ENCODE results near the gene SPOCD1. TPM values are rescaled to one million over a fixed set of nuclear protein-coding genes. Genes with fewer than 3 reads are reported as not detected.

SPOCD1 gene
- polyA plus RNA-seq, 3 donors, result not detected

DNA sequence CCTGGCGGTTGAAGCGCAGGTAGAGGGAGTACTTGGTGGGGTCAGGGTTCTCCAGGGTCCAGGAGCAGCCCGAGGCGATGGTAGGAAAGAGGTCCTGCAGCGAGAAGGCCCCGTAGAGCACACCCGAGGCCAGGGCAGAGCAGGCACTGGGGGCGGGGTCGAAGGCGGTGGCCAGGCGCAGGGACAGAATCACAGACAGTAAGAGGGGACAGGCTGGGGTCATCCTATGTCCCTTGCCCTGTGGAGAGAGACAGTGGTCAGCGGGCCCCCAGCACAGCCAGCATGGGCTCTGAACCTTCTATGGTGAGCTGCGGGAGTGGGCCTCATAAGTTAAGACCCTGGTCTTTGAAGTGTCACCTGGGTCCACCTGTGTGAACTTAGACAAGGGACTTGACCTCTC is 59.2 kb downstream of the SPOCD1 start:
- peaks cover 36 to 50% (median 38%) of the 10 kb centered on the region in 3 donors for H3K27me3 Mint-ChIP-seq (ENCODE audit: low read depth in 3 of 3)
- no peaks in the 10 kb centered on the region for H3K36me3 ChIP-seq (replicated peaks in 1 of 2; ENCODE audit: control insufficient read depth in 1 of 2, insufficient read depth in 2 of 2, low read length in 2 of 2)
- intact Hi-C loops (cut with micrococcal nuclease), result no loop called here
- H3K36me3 Mint-ChIP-seq, result peaks cover 2 to 5% of the 10 kb centered on the region in 2 donors
- H3K27me3 ChIP-seq (ENCODE audit: control insufficient read depth in 2 of 2, insufficient read depth in 2 of 2, low read length in 2 of 2), result peaks cover 14 to 33% of the 10 kb centered on the region in 2 donors
- H3K4me3 Mint-ChIP-seq, result no peak overlapping the region
- no peak overlapping the region for H2AFZ ChIP-seq (ENCODE audit: insufficient read depth, low read depth, low read length, poor library complexity, severe bottlenecking)
- H3K4me1 ChIP-seq (ENCODE audit: control insufficient read depth in 1 of 2, insufficient read depth in 2 of 2, low read length in 2 of 2), result peaks cover 9 to 13% of the 10 kb centered on the region in 2 donors
- no peak overlapping the region for H3K4me3 ChIP-seq (replicated peaks in 1 of 3; ENCODE audit: low read depth in 2 of 3, low read length in 3 of 3)
- no peak overlapping the region for H3K9ac ChIP-seq (ENCODE audit: insufficient read depth, low read length, poor library complexity, severe bottlenecking)
- H3K27ac Mint-ChIP-seq, result no peak overlapping the region
- H3K4me1 Mint-ChIP-seq, result peaks cover 9% of the 10 kb centered on the region
- H3K4me2 ChIP-seq (replicated peaks; ENCODE audit: extremely low read depth, low read length, poor library complexity, severe bottlenecking), result no peak overlapping the region
- H4K20me1 ChIP-seq (ENCODE audit: insufficient read depth, low read length), result no peaks in the 10 kb centered on the region
- WGBS (ENCODE audit: insufficient coverage), result 96% methylated on average over 13 of the region's 13 CpGs
- no peak overlapping the region for H3K27ac ChIP-seq (ENCODE audit: low read depth in 1 of 2, low read length in 2 of 2)
- H3K9me3 Mint-ChIP-seq, result peaks cover 0 to 6% (median 0%) of the 10 kb centered on the region in 7 donors
- no peaks in the 10 kb centered on the region for H3K79me2 ChIP-seq (ENCODE audit: insufficient read depth, low read length)
- DNase-seq, result no peak
- TF ChIP-seq, protein P1, sequence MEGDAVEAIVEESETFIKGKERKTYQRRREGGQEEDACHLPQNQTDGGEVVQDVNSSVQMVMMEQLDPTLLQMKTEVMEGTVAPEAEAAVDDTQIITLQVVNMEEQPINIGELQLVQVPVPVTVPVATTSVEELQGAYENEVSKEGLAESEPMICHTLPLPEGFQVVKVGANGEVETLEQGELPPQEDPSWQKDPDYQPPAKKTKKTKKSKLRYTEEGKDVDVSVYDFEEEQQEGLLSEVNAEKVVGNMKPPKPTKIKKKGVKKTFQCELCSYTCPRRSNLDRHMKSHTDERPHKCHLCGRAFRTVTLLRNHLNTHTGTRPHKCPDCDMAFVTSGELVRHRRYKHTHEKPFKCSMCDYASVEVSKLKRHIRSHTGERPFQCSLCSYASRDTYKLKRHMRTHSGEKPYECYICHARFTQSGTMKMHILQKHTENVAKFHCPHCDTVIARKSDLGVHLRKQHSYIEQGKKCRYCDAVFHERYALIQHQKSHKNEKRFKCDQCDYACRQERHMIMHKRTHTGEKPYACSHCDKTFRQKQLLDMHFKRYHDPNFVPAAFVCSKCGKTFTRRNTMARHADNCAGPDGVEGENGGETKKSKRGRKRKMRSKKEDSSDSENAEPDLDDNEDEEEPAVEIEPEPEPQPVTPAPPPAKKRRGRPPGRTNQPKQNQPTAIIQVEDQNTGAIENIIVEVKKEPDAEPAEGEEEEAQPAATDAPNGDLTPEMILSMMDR (IDR thresholded peaks at IDR 0.05), result no peak
- H3K9me3 ChIP-seq (replicated peaks in 1 of 2; ENCODE audit: control insufficient read depth in 1 of 2, insufficient read depth in 1 of 2, low read length in 2 of 2), result peaks cover 0 to 10% of the 10 kb centered on the region in 2 donors

DNA sequence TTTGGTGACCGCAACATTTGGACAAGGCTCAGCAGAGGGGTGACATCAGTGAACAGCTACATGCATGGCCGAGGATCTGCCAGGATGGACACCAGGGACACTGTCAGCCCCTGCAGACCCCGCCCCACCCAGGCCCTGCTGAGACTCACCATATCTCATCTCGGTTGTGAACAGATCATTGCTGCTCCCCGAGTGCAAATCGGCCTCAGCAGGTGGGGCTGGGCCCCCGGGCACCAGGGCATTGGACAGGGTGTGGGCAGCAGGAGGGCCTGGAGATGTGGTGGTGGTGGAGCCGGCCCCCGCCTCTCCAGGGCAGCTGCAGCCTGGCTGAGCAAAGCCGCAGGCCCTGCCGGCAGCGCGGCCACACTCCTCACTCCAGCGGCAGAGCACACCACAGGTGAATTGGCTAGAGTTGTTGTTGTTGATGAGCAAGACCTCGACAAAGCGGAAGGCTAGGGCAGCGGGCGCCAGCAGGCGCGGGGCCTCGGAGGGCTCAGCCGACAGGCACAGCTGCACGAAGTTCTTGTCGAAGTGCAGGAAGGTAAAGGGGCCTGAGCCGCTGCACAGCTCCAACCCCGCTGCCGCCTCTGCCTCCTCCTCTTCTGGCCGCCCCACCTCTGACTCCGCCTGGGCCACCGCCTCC is 59.9 kb downstream of the SPOCD1 start:
- WGBS (ENCODE audit: insufficient coverage), result 94% methylated on average over 26 of the region's 30 CpGs
- no peak overlapping the region for H2AFZ ChIP-seq (ENCODE audit: insufficient read depth, low read depth, low read length, poor library complexity, severe bottlenecking)
- H3K79me2 ChIP-seq (ENCODE audit: insufficient read depth, low read length), result no peaks in the 10 kb centered on the region
- H3K9me3 Mint-ChIP-seq, result peaks cover 0 to 2% (median 0%) of the 10 kb centered on the region in 7 donors
- TF ChIP-seq, protein P1 (IDR thresholded peaks at IDR 0.05), result no peak
- peaks cover 30 to 46% (median 32%) of the 10 kb centered on the region in 3 donors for H3K27me3 Mint-ChIP-seq (ENCODE audit: low read depth in 3 of 3)
- no peak overlapping the region for H3K9ac ChIP-seq (ENCODE audit: insufficient read depth, low read length, poor library complexity, severe bottlenecking)
- DNase-seq, result no peak
- no peaks in the 10 kb centered on the region for H4K20me1 ChIP-seq (ENCODE audit: insufficient read depth, low read length)
- no peak overlapping the region for H3K27ac Mint-ChIP-seq
- peaks cover 8 to 30% of the 10 kb centered on the region in 2 donors for H3K27me3 ChIP-seq (ENCODE audit: control insufficient read depth in 2 of 2, insufficient read depth in 2 of 2, low read length in 2 of 2)
- H3K4me3 Mint-ChIP-seq, result no peak overlapping the region
- H3K4me2 ChIP-seq (replicated peaks; ENCODE audit: extremely low read depth, low read length, poor library complexity, severe bottlenecking), result no peak overlapping the region
- H3K27ac ChIP-seq (ENCODE audit: low read depth in 1 of 2, low read length in 2 of 2), result no peak overlapping the region
- peaks cover 2 to 5% of the 10 kb centered on the region in 2 donors for H3K36me3 Mint-ChIP-seq
- peaks cover 3 to 9% of the 10 kb centered on the region in 2 donors for H3K4me1 ChIP-seq (ENCODE audit: control insufficient read depth in 1 of 2, insufficient read depth in 2 of 2, low read length in 2 of 2)
- no peaks in the 10 kb centered on the region for H3K36me3 ChIP-seq (replicated peaks in 1 of 2; ENCODE audit: control insufficient read depth in 1 of 2, insufficient read depth in 2 of 2, low read length in 2 of 2)
- H3K4me1 Mint-ChIP-seq, result peaks cover 6% of the 10 kb centered on the region
- H3K4me3 ChIP-seq (replicated peaks in 1 of 3; ENCODE audit: low read depth in 2 of 3, low read length in 3 of 3), result no peak overlapping the region
- peaks cover 0 to 4% of the 10 kb centered on the region in 2 donors for H3K9me3 ChIP-seq (replicated peaks in 1 of 2; ENCODE audit: control insufficient read depth in 1 of 2, insufficient read depth in 1 of 2, low read length in 2 of 2)
- intact Hi-C loops (cut with micrococcal nuclease), result no loop called here

Measured in CD14-positive monocyte (primary cell).